BLaER1 (cell line): ENCODE results near the gene CTSV.
"Not testable (repeated sequence)": the region's sequence is repeated elsewhere in the genome, so short reads cannot be mapped to it uniquely, and the experiment has no call there.

Experiments
- H3K27ac ChIP-seq: shearing (Covaris generic); formaldehyde crosslinking; 2 replicates; pipeline ENCODE4 v1.8.1; 2022
- H3K27me3 ChIP-seq: shearing (Covaris generic); formaldehyde crosslinking; 2 replicates; pipeline ENCODE4 v1.8.1; 2022
- H3K36me3 ChIP-seq: shearing (Covaris generic); formaldehyde crosslinking; 2 replicates; pipeline ENCODE4 v1.8.1; 2022
- H3K4me1 ChIP-seq: shearing (Covaris generic); formaldehyde crosslinking; 2 replicates; pipeline ENCODE4 v1.8.1; 2022
- H3K4me2 ChIP-seq: shearing (Covaris generic); formaldehyde crosslinking; 2 replicates; pipeline ENCODE4 v1.8.1; 2022
- H3K4me3 ChIP-seq: shearing (Covaris generic); formaldehyde crosslinking; 2 replicates; pipeline ENCODE4 v1.8.1; 2022
- H3K9ac ChIP-seq: shearing (Covaris generic); formaldehyde crosslinking; 2 replicates; pipeline ENCODE4 v1.8.1; 2022
- H3K9me3 ChIP-seq: shearing (Covaris generic); formaldehyde crosslinking; 2 replicates; pipeline ENCODE4 v1.8.1; 2022
- H4K20me1 ChIP-seq: shearing (Covaris generic); formaldehyde crosslinking; 2 replicates; pipeline ENCODE4 v1.8.1; 2022
- Cebpa-rat ChIP-seq: shearing (Covaris generic); IDR thresholded peaks from 2 replicates; pipeline ENCODE4 v1.8.1; 2022

Gene CTSV

GRCh38 chr9:97072285-97072776 is 33.4 kb upstream of the CTSV start:
- H3K4me1 ChIP-seq, result no peaks in the 10 kb centered on the region

GRCh38 chr9:97070325-97070724 is 31.4 kb upstream of the CTSV start:
- not testable (repeated sequence) for H3K27ac ChIP-seq, H3K4me3 ChIP-seq, H3K9me3 ChIP-seq, H4K20me1 ChIP-seq, H3K36me3 ChIP-seq, H3K27me3 ChIP-seq, H3K4me1 ChIP-seq, H3K4me2 ChIP-seq, H3K9ac ChIP-seq

More at GRCh38 chr9:97072285-97072776, 33.4 kb upstream of the CTSV start:
- Histone ChIP-seq H3K9me3 (peaks cover 4% of the 10 kb centered on the region; the same call in 1 of the 2 replicates), H3K36me3 (no peaks in the 10 kb centered on the region), H3K27ac (no peak overlapping the region), H3K9ac (no peak overlapping the region), H3K4me3 (no peak overlapping the region), H4K20me1 (no peaks in the 10 kb centered on the region), H3K4me2 (no peak overlapping the region), H3K27me3 (no peaks in the 10 kb centered on the region)
- no peak for TF ChIP-seq Cebpa-rat

GRCh38 chr9:97067490-97067889 is 28.5 kb upstream of the CTSV start:
- TF ChIP-seq Cebpa-rat, result no peak
- Histone ChIP-seq H4K20me1 (no peaks in the 10 kb centered on the region), H3K4me2 (no peak overlapping the region), H3K9ac (no peak overlapping the region), H3K36me3 (no peaks in the 10 kb centered on the region), H3K4me3 (no peak overlapping the region), H3K4me1 (no peaks in the 10 kb centered on the region), H3K27me3 (no peaks in the 10 kb centered on the region), H3K9me3 (peaks cover 5% of the 10 kb centered on the region), H3K27ac (no peak overlapping the region)

GRCh38 chr9:97064176-97064575 is 25.2 kb upstream of the CTSV start:
- no peak overlapping the region for H3K27ac ChIP-seq
- no peaks in the 10 kb centered on the region for H4K20me1 ChIP-seq
- no peak overlapping the region for H3K9ac ChIP-seq
- H3K36me3 ChIP-seq, result no peaks in the 10 kb centered on the region
- H3K27me3 ChIP-seq, result no peaks in the 10 kb centered on the region
- no peak for TF ChIP-seq Cebpa-rat
- no peak overlapping the region for H3K4me3 ChIP-seq
- no peak overlapping the region for H3K4me2 ChIP-seq
- no peaks in the 10 kb centered on the region for H3K4me1 ChIP-seq
- peaks cover 5% of the 10 kb centered on the region for H3K9me3 ChIP-seq

GRCh38 chr9:97060796-97061195 is 21.9 kb upstream of the CTSV start:
- Histone ChIP-seq H3K27me3 (no peaks in the 10 kb centered on the region), H3K9ac (no peak overlapping the region), H3K4me1 (no peaks in the 10 kb centered on the region), H3K4me3 (no peak overlapping the region), H3K9me3 (peaks cover 3% of the 10 kb centered on the region), H3K36me3 (no peaks in the 10 kb centered on the region), H3K27ac (no peak overlapping the region), H4K20me1 (no peaks in the 10 kb centered on the region), H3K4me2 (no peak overlapping the region)
- TF ChIP-seq Cebpa-rat, result no peak

GRCh38 chr9:97059626-97060025 is 20.7 kb upstream of the CTSV start:
- H4K20me1 ChIP-seq, result no peaks in the 10 kb centered on the region
- no peaks in the 10 kb centered on the region for H3K36me3 ChIP-seq
- TF ChIP-seq Cebpa-rat, result no peak
- no peaks in the 10 kb centered on the region for H3K4me1 ChIP-seq
- H3K4me3 ChIP-seq, result no peak overlapping the region
- H3K4me2 ChIP-seq, result no peak overlapping the region
- no peak overlapping the region for H3K9ac ChIP-seq
- no peak overlapping the region for H3K27ac ChIP-seq
- no peaks in the 10 kb centered on the region for H3K9me3 ChIP-seq
- no peaks in the 10 kb centered on the region for H3K27me3 ChIP-seq

GRCh38 chr9:97057651-97058050 is 18.7 kb upstream of the CTSV start:
- Histone ChIP-seq H3K9me3 (no peaks in the 10 kb centered on the region), H3K4me1 (no peaks in the 10 kb centered on the region), H3K4me3 (no peak overlapping the region), H3K9ac (no peak overlapping the region), H3K27ac (no peak overlapping the region), H4K20me1 (no peaks in the 10 kb centered on the region), H3K36me3 (no peaks in the 10 kb centered on the region), H3K4me2 (no peak overlapping the region), H3K27me3 (no peaks in the 10 kb centered on the region)
- no peak for TF ChIP-seq Cebpa-rat

- not testable (repeated sequence) for H4K20me1 ChIP-seq, H3K9ac ChIP-seq, H3K27me3 ChIP-seq, H3K4me1 ChIP-seq, H3K4me3 ChIP-seq, H3K9me3 ChIP-seq, H3K36me3 ChIP-seq, H3K27ac ChIP-seq, H3K4me2 ChIP-seq
These were observed 16.9 kb upstream of the CTSV start for GRCh38 chr9:97055891-97056290.

- H4K20me1 ChIP-seq, result no peaks in the 10 kb centered on the region
- H3K9me3 ChIP-seq, result no peaks in the 10 kb centered on the region
- H3K4me1 ChIP-seq, result no peaks in the 10 kb centered on the region
- no peak overlapping the region for H3K9ac ChIP-seq
- no peak overlapping the region for H3K4me2 ChIP-seq
- H3K27ac ChIP-seq, result no peak overlapping the region
- H3K36me3 ChIP-seq, result no peaks in the 10 kb centered on the region
- no peak for TF ChIP-seq Cebpa-rat
- H3K27me3 ChIP-seq, result no peaks in the 10 kb centered on the region
- H3K4me3 ChIP-seq, result no peak overlapping the region
These were observed 14.8 kb upstream of the CTSV start for GRCh38 chr9:97053717-97054116.

GRCh38 chr9:97052735-97053134 is 13.8 kb upstream of the CTSV start:
- Histone ChIP-seq H3K27ac (no peak overlapping the region), H3K4me3 (no peak overlapping the region)

GRCh38 chr9:97046228-97046627 is 7.3 kb upstream of the CTSV start:
- Histone ChIP-seq H3K27ac (no peak overlapping the region), H3K4me1 (no peaks in the 10 kb centered on the region), H3K4me2 (no peak overlapping the region), H4K20me1 (no peaks in the 10 kb centered on the region), H3K9me3 (no peaks in the 10 kb centered on the region), H3K27me3 (no peaks in the 10 kb centered on the region), H3K36me3 (no peaks in the 10 kb centered on the region), H3K9ac (no peak overlapping the region), H3K4me3 (no peak overlapping the region)
- no peak for TF ChIP-seq Cebpa-rat

More at GRCh38 chr9:97052735-97053134, 13.8 kb upstream of the CTSV start:
- Histone ChIP-seq H3K9me3 (no peaks in the 10 kb centered on the region), H3K27me3 (no peaks in the 10 kb centered on the region), H4K20me1 (no peaks in the 10 kb centered on the region), H3K9ac (no peak overlapping the region), H3K36me3 (no peaks in the 10 kb centered on the region), H3K4me1 (no peaks in the 10 kb centered on the region), H3K4me2 (no peak overlapping the region)
- no peak for TF ChIP-seq Cebpa-rat
